NCI-H774 (cell line): ENCODE results near the gene PRF1.
"Not testable (repeated sequence)": the region's sequence is repeated elsewhere in the genome, so short reads cannot be mapped to it uniquely, and the experiment has no call there.

ENCODE experiments used
- DNase-seq: peaks from one replicate; lab custom pipeline; 2025; lab: John Stamatoyannopoulos, UW

PRF1 gene

DNA sequence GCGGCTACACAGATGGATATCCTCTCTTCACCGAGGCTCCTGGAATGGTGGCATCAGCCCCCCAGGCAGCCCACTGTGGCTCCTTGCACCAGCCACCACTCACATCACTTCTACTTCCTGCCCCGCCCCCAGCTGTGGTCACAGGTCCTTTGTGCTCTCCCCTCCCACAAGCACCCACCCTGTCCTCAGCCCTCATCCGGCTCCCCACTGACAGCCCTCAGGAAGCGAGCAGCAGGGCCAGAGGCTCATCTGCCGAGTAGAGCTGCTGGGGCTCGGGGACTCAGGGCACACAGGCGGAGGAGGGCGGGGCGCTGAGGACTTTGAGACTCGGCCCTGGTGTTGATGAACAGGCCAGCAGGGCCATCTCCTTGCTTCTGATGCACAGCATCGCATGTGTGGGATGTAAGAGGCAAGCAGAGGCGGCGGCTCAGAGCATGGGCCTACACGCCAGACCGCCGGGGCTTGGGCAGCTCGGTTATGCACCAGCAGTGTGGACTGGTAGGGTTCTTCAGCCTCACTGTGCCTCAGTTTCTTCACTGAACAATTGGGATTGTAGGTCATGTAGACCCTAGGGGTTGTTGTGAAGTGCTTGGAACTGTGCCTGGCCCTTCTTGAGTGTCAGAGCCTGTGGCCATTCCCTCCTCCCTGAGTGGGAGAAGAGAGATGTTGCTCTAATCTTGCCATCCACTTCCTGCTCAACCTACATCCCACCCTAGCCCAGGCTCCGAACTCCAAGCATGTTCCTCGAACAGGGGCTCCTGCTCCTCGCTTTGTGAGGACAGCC lies at the start of gene PRF1:
TSS of gene PRF1 (minus strand) at position 77 of the 784 bp plus-strand sequence. CDS start 1,839 bp downstream, outside the sequence.
- DNase-seq, result no peak

- no peak for DNase-seq
Measured at GRCh38 chr10:70651661-70652060, 49.1 kb upstream of the PRF1 start.

DNA sequence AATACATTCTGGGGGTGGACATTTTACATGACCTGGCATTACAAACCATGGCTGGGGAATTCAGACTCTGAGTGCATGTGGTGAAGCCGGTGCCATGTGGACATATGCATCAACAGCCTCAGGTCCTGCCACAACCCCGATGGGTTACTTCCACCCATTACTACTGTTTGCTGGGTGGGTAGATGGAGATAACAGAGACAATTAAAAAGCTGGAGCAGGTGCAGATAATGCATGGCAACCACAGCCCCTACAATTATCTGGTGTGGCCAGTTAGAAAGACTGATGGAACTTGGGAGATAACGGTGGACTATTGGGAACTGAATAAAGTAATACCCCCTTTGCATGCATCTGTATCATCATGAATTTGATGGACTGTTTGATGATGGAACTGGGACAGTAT lies 48.2 kb upstream of the PRF1 start:
- DNase-seq, result no peak

- no peak for DNase-seq
Measured at GRCh38 chr10:70650104-70650503, 47.6 kb upstream of the PRF1 start.

GRCh38 chr10:70649526-70649925 lies 47.0 kb upstream of the PRF1 start:
- DNase-seq, result no peak

DNA sequence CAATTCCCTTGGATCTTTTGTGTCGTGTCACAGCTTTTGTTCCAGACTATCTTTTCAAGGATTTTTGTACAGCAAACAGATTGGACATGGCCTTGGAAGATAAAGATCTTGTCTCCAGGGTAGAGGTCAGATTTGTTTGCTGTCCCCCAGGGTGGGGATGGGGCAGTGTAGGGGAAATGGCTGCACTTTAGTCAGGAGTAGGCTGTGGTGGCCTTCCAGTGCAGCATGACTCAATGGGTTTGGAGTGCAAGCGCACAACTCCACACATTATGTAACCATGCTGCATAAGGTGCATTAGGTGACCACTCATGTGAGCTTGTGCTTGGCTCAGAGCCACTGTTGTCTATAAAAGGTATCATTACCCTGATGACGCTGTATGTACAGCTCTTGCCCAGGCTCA lies 45.9 kb upstream of the PRF1 start:
- DNase-seq, result no peak

DNA sequence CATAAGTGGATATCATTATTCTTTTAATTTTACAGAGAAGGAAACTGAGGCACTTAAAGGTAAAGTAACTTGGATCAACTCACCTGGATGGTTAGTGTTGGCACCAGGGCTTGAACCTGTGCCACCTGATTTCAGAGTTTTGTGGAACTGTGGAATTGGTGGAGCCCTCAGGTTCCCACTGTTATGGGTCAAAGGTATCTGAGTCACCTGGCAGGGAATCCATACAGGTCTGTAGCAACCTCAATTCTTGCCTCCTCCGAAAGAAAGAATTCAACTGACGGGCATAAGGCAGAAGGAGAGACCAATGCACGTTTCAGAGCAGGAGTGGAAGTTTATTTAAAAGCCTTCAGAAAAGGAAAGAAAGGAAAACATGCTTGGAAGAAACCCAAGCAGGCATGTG lies 44.5 kb upstream of the PRF1 start:
- DNase-seq, result no peak

DNA sequence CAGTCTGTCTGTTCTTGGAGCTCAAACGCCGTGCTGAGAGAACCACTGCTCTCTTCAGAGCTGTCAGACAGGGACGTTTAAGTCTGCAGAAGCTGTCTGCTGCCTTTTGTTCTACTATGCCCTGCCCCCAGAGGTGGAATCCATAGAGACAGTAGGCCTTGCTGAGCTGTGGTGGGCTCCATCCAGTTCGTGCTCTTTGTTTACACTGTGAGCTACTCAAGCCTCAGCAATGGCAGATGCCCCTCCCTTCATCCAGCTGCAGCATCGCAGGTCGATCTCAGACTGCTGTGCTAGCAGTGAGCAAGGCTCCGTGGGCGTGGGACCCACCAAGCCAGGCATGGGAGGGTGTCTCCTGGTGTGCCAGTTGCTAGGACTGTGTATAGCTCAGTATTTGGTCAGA lies 42.4 kb upstream of the PRF1 start:
- not testable (repeated sequence) for DNase-seq

DNA sequence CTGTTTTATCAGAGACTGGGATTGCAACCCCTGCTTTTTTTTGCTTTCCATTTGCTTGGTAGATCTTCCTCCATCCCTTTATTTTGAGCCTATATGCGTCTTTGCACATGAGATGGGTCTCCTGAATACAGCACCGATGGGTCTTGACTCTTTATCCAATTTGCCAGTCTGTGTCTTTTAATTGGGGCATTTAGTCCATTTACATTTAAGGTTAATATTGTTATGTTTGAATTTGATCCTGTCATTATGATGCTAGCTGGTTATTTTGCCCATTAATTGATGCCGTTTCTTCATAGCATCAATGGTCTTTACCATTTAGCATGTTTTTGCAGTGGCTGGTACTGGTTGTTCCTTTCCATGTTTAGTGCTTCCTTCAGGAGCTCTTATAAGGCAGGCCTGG lies 40.7 kb upstream of the PRF1 start:
- DNase-seq, result not testable (repeated sequence)

DNA sequence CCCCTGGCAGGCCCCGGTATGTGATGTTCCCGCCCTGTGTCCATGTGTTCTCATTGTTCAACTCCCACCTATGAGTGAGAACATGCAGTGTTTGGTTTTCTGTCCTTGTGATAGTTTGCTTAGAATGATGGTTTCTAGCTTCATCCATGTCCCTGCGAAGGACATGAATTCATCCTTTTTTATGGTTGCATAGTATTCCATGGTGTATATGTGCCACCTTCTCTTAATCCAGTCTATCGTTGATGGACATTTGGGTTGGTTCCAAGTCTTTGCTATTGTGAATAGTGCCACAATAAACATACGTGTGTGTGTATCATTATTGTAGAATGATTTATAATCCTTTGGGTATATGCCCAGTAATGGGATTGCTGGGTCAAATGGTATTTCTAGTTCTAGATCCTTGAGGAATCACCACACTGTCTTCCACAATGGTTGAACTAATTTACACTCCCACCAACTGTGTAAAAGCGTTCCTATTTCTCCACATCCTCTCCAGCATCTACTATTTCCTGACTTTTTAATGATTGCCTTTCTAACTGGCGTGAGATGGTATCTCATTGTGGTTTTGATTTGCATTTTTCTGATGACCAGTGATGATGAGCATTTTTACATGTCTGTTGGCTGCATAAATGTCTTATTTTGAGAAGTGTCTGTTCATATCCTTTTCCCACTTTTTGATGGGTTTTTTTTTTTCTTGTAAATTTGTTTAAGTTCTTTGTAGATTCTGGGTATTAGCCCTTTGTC lies 37.3 kb upstream of the PRF1 start:
- not testable (repeated sequence) for DNase-seq

- DNase-seq, result not testable (repeated sequence)
Measured at GRCh38 chr10:70634515-70634914, 32.0 kb upstream of the PRF1 start.

- no peak for DNase-seq
Measured at GRCh38 chr10:70634011-70634410, 31.5 kb upstream of the PRF1 start.

- not testable (repeated sequence) for DNase-seq
Measured at GRCh38 chr10:70631735-70632134, 29.2 kb upstream of the PRF1 start.

DNA sequence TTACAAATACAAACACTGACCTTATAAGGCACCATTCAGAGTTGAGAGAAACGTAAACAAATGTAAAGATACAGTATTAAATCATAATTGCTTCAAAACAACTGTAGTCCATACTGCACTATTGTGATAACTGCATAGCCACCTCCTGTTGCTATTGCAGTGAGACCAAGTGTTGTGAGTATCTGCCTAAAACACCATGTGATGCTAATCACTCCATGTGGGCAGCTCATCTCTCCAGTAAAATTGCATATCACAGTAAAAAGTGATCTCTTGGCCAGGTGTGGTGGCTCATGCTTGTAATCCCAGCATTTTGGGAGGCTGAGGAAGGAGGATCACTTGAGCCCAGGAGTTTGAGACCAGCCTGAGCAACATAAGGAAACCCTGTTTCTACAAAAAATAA lies 26.8 kb upstream of the PRF1 start:
- DNase-seq, result no peak

DNA sequence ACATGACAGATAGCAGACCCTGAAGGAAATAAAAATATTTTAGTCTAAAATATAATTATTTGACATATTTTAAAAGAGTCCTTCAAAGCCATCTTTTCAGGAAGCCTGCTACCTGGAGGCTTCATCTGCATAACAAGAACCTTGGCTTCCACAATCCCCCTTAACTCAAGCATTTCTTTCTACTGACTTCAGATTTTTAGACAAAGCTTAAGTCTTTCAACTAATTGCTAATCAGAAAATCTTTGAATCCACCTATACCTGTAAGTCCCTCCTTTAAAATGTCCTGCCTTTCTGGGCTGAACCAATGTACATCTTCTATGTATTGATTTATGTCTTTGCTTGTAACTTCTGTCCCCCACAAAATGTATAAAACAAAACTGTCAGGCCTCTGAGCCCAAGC lies 23.5 kb upstream of the PRF1 start:
- DNase-seq, result no peak

DNA sequence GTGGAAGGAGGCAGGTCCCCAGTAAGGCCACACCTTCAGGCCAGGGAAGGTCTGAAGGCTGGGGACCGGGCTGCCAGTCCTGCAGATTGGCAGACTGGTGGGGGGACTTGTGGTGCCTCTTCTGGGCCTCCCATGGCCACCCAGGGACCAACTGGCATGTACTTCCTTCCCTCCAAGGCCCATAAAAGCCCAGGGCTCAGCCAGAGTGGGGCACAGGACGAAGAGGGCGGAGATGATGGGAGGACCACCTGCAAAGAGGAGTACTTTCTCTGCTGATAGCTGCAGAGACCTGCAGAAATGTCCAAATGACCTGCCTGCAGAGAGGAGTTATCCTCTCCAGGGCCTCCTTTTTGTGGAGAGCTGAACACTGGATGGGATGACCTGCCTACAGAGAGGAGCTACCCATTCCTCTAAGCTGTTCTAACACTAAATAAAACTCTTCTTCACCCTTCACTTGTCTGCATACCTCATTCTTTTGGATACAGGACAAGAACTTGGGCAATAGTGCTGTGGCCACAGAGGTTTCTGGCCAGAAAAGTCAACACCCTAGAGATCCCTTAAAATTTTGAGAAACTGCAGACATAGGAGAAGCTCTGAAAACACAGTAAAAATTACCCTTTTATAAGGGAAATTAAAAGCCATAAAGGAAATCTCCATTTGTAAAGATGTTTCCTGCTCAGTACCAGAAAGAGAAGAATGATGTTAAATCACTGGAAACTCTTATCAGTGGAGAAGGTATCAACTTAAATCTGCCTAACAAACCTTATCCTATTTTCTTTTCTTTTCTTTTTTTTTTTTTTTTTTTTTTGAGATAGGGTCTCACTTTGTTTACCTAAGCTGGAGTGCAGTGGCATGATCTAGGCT lies 20.7 kb upstream of the PRF1 start:
- DNase-seq, result no peak

DNA sequence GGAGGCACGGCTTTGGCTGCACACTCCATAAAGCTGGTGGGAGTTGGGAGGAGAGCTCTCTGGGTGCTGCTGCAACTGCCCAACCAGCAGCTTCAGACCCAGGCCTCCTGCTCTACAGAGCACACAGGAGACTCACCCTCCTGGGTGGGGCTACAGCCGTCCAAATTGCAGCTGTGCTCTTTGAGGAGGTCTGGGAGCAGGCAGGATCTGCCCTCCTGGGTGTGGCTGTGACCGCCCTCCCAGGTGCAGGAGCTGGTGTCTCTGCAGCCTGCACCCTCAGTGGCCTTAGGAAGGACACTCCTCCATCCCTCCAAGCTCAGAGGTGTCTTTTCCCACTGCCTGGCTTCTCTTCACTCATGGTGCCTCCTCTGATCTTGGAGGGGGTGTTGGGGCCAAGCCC lies 20.0 kb upstream of the PRF1 start:
- no peak for DNase-seq

GRCh38 chr10:70621503-70622078 lies 19.1 kb upstream of the PRF1 start:
- DNase-seq, result no peak

DNA sequence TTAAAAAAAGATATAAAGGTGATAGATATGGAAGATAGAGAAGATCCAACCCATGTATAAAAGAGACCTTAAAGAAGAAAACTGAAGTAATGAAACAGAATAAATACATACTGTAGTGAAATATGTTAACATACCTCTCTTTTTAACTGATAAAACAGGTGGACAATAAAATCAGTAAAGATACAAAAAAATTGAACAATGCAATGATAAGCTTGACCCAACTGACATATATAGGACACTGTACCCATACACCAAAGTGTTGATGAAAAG lies 17.4 kb upstream of the PRF1 start:
- DNase-seq, result no peak

GRCh38 chr10:70619271-70620019 lies 16.9 kb upstream of the PRF1 start:
- DNase-seq, result no peak

- DNase-seq, result no peak
Measured at GRCh38 chr10:70618663-70619062, 16.1 kb upstream of the PRF1 start.
